Natural killer cell (primary cell): Measurements from ENCODE around the gene WASF2. TPM values are rescaled to one million over a fixed set of nuclear protein-coding genes. Genes with fewer than 3 reads are reported as not detected.
"Not testable (repeated sequence)": the region's sequence is repeated elsewhere in the genome, so short reads cannot be mapped to it uniquely, and the experiment has no call there.

Experiments
- ATAC-seq, 3 donors: fragments of 150-1000 bp in 2 of 3; fragments of 200-7000 bp in 1 of 3; cut with Tn5 transposase; 1 replicate in 1 of 3; 2 replicates in 2 of 3; pipeline ENCODE4 v1.10.0; 2021; ENCODE audit warnings: mild to moderate bottlenecking in 2 of 3, moderate library complexity in 2 of 3
- DNase-seq, 2 donors: peaks; one replicate each; pipeline versions ENCODE4 v3.0.0 to v3.0.0-alpha.2; 2013 to 2021; ENCODE audit warnings: mixed read lengths in 1 of 2
- H3K27ac ChIP-seq: one replicate; pipeline ENCODE4 v1.5.1; 2013; ENCODE audit warnings: mild to moderate bottlenecking, low read length
- H3K27me3 ChIP-seq: one replicate; pipeline ENCODE4 v1.6.1; 2013; ENCODE audit warnings: low read length; ENCODE audit not compliant: control insufficient read depth, insufficient read depth
- H3K36me3 ChIP-seq: one replicate; pipeline ENCODE4 v1.6.1; 2013; ENCODE audit warnings: low read length; ENCODE audit not compliant: control insufficient read depth, insufficient read depth
- H3K4me1 ChIP-seq: one replicate; pipeline ENCODE4 v1.6.1; 2013; ENCODE audit warnings: low read length; ENCODE audit not compliant: control insufficient read depth, insufficient read depth
- H3K4me3 ChIP-seq: one replicate; pipeline ENCODE4 v1.5.1; 2013; ENCODE audit warnings: low read length
- H3K9me3 ChIP-seq: one replicate; pipeline ENCODE4 v1.6.1; 2013; ENCODE audit warnings: low read length; ENCODE audit not compliant: control insufficient read depth, insufficient read depth
- H3K27ac Mint-ChIP-seq, 2 donors: one replicate each; pipeline ENCODE4 v1.8.0; 2022; ENCODE audit warnings: mild to moderate bottlenecking in 2 of 2, mixed read lengths in 2 of 2, moderate library complexity in 1 of 2
- H3K27me3 Mint-ChIP-seq, 2 donors: one replicate each; pipeline ENCODE4 v1.8.0; 2022; ENCODE audit warnings: low read depth in 2 of 2, mixed read lengths in 2 of 2
- H3K36me3 Mint-ChIP-seq: one replicate; pipeline ENCODE4 v1.8.0; 2022; ENCODE audit warnings: mixed read lengths
- H3K4me1 Mint-ChIP-seq, 2 donors: one replicate each; pipeline ENCODE4 v1.8.0; 2022; ENCODE audit warnings: mixed read lengths in 2 of 2
- H3K4me3 Mint-ChIP-seq: one replicate; pipeline ENCODE4 v1.8.0; 2022; ENCODE audit warnings: mild to moderate bottlenecking, moderate library complexity, mixed read lengths
- H3K9me3 Mint-ChIP-seq, 2 donors: one replicate each; pipeline ENCODE4 v1.8.0; 2022; ENCODE audit warnings: mixed read lengths in 2 of 2
- WGBS: methylation state at CpG from one replicate; pipeline ENCODE4 v1.1.7; 2013; ENCODE audit warnings: missing lambda C conversion rate; ENCODE audit not compliant: insufficient coverage; 5-methylcytosine and 5-hydroxymethylcytosine counted together
- intact Hi-C: fragments of 100-400 bp; cut with micrococcal nuclease; formaldehyde crosslinking; loops from one replicate; pipeline ENCODE4 v1.14.2; 2022
- total RNA-seq, 4 donors: library from RNA; stranded (reverse); fragments of 120-200 nt in 1 of 4; gene quantifications; one replicate each; pipeline versions ENCODE4 v1.2.3 to v1.2.4, GENCODE V29; 2013 to 2022
- TF ChIP-seq, protein P1 (sequence below): fragments of 200-600 bp; IDR thresholded peaks from one replicate; pipeline ENCODE4 v1.8.0; 2022; ENCODE audit warnings: antibody characterized with exemption

Gene WASF2, protein sequence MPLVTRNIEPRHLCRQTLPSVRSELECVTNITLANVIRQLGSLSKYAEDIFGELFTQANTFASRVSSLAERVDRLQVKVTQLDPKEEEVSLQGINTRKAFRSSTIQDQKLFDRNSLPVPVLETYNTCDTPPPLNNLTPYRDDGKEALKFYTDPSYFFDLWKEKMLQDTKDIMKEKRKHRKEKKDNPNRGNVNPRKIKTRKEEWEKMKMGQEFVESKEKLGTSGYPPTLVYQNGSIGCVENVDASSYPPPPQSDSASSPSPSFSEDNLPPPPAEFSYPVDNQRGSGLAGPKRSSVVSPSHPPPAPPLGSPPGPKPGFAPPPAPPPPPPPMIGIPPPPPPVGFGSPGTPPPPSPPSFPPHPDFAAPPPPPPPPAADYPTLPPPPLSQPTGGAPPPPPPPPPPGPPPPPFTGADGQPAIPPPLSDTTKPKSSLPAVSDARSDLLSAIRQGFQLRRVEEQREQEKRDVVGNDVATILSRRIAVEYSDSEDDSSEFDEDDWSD
- total RNA-seq, result 100 to 1,000 TPM; 137 to 153 (median 143) TPM
- 34.3 TPM for total RNA-seq (2013)

DNA sequence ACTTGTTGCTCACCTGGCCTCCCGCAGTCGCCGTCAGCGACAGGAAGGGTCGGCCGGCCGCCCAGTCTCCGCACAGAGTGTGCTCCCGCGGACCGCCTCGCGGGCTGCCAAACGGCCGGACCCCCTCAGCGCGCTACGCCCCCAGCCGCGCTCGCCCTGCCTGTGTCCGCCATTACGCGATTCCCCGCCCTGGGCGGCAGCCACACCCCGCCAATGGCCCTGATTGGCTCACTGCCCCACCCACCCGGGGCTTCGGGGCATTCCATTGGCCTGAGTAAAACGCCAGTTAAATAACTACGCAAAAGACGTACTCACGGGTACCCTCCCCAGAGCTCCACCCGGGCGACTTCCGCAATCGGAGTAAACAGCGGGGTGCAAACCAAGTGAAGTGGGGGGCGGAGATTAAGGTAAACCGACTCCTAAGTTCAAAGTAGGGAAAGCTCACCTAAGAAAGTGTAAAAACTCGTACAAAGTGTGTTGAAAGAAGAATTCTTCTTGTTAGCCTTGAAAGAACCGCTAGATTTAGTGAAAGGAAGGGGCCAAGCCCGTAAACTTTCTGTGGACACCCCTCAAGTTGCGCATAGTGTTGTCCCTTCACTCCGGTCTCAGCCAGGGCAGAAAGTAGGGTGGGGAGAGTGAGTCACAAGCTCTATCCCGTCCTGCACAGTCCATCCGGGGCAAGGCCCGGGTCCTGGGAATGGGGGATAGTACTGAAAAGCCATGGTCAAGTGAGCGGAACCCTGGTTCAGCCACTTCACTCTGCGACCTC is at the start of gene WASF2:
WASF2 (minus strand) TSS at position 195 of the 769 bp plus-strand sequence. CDS start 61,277 bp downstream, outside the sequence.
- Histone ChIP-seq H3K27ac (peak within 1 kb of the TSS; percentile 89), H3K4me3 (peak within 1 kb of the TSS; percentile 97), H3K4me1 (peaks cover 31% of the 10 kb centered on the region), H3K27me3 (no peaks in the 10 kb centered on the region), H3K9me3 (no peaks in the 10 kb centered on the region), H3K36me3 (no peaks in the 10 kb centered on the region)
- no peaks in the 10 kb centered on the region for H3K36me3 Mint-ChIP-seq
- peak within 1 kb of the TSS; percentile 99 for H3K4me3 Mint-ChIP-seq
- ATAC-seq (peak; percentile 92 to 99 (median 94)), DNase-seq (peak; percentile 95 to 98)
- peaks cover 27 to 29% of the 10 kb centered on the region in 2 donors for H3K4me1 Mint-ChIP-seq
- intact Hi-C loops, result loop anchor here (5.0 kb wide), 2 partner anchors 73 to 117 kb away; no protein-coding TSS in a partner anchor
- under 1% methylated on average over 50 of the region's 50 CpGs for WGBS
- peak within 1 kb of the TSS; percentile 98 to 99 for H3K27ac Mint-ChIP-seq
- TF ChIP-seq, protein P1, sequence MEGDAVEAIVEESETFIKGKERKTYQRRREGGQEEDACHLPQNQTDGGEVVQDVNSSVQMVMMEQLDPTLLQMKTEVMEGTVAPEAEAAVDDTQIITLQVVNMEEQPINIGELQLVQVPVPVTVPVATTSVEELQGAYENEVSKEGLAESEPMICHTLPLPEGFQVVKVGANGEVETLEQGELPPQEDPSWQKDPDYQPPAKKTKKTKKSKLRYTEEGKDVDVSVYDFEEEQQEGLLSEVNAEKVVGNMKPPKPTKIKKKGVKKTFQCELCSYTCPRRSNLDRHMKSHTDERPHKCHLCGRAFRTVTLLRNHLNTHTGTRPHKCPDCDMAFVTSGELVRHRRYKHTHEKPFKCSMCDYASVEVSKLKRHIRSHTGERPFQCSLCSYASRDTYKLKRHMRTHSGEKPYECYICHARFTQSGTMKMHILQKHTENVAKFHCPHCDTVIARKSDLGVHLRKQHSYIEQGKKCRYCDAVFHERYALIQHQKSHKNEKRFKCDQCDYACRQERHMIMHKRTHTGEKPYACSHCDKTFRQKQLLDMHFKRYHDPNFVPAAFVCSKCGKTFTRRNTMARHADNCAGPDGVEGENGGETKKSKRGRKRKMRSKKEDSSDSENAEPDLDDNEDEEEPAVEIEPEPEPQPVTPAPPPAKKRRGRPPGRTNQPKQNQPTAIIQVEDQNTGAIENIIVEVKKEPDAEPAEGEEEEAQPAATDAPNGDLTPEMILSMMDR, result no peak
- H3K27me3 Mint-ChIP-seq, result no peaks in the 10 kb centered on the region
- H3K9me3 Mint-ChIP-seq, result no peaks in the 10 kb centered on the region

DNA sequence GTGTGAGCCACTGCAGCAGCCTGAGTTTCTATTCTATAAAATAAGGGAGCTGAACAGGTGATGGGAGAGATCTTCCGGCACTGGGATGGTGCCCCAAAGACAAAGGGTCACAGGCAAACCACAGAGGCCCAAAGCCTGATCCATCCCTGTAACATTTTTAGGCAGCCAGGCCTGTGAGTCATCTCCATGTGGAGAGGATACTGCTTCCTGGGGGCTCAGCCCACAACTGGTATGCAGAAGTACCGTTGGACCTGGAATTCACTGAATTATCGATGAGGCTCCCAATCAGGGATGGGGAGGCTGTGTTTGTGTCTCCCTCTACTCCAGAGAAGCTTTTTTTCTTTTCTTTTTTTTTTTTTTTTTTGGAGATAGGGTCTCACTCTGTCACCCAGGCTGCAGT is 48.8 kb upstream of the WASF2 start:
- Histone ChIP-seq H3K36me3 (peaks cover 3% of the 10 kb centered on the region), H3K27me3 (no peaks in the 10 kb centered on the region), H3K4me3 (no peak overlapping the region), H3K27ac (no peak overlapping the region), H3K9me3 (no peaks in the 10 kb centered on the region), H3K4me1 (no peaks in the 10 kb centered on the region)
- Mint-ChIP-seq H3K9me3 (no peaks in the 10 kb centered on the region), H3K27me3 (no peaks in the 10 kb centered on the region), H3K4me1 (peaks cover 7 to 21% of the 10 kb centered on the region in 2 donors), H3K36me3 (no peaks in the 10 kb centered on the region), H3K27ac (no peak overlapping the region), H3K4me3 (no peak overlapping the region)
- TF ChIP-seq, protein P1, result no peak
- 85% methylated on average over 3 of the region's 3 CpGs for WGBS
- DNase-seq (no peak), ATAC-seq (no peak)
- intact Hi-C loops, result no loop called here

DNA sequence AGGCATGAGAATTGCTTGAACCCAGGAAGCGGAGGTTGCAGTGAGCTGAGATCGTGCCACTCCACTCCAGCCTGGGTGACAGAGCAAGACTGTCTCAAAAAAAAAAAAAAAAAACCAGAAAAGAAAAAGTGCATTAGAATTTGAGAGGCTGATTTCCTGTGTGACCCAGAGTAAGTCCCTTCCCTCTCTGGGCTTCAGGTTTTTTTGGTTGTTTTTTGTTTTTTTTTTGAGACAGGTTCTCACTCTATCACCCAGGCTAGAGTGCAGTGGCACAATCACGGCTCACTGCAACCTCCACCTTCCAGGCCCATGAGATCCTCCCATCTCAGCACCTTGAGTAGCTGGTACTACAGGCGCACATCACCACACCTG is 48.3 kb upstream of the WASF2 start:
- H3K27me3 ChIP-seq, H3K27ac ChIP-seq, H3K4me1 ChIP-seq, intact Hi-C loops, DNase-seq, H3K27me3 Mint-ChIP-seq, H3K4me3 ChIP-seq, H3K36me3 Mint-ChIP-seq, H3K36me3 ChIP-seq, H3K4me3 Mint-ChIP-seq, H3K9me3 Mint-ChIP-seq, H3K9me3 ChIP-seq: not testable (repeated sequence)
- ATAC-seq, result peak in 2 of 3 donors; percentile 46 to 49
- peaks cover 7 to 21% of the 10 kb centered on the region in 2 donors for H3K4me1 Mint-ChIP-seq
- 71% methylated on average over 4 of the region's 4 CpGs for WGBS
- H3K27ac Mint-ChIP-seq, result peak overlapping the region in 1 of 2 donors; percentile 6

DNA sequence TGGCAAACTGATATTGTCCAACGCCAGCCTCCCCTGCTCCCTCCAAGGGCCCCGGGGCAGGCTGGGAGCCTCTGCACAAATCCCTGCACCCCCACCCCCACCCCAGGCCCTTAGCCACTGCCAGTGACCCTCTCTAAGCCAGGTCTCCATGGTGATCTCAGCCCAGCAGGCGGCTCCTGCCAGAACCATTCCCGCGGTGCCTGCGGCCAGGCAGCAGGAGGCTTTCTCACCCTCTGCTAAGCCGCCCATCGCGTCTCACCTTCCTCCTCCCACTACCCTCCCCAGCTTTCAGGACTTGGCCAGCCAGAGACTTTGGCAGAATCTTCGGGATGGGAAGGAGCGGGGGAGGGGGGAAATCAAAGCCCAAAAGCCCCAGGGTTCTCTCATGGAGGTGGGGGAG is 46.8 kb upstream of the WASF2 start:
- no peak for DNase-seq
- no peak overlapping the region for H3K27ac ChIP-seq

More for the DNA sequence above, 46.8 kb upstream of the WASF2 start:
- Histone ChIP-seq H3K4me3 (no peak overlapping the region), H3K4me1 (no peaks in the 10 kb centered on the region), H3K9me3 (no peaks in the 10 kb centered on the region), H3K36me3 (peaks cover 3% of the 10 kb centered on the region), H3K27me3 (no peaks in the 10 kb centered on the region)
- Mint-ChIP-seq H3K36me3 (no peaks in the 10 kb centered on the region), H3K4me3 (no peak overlapping the region), H3K4me1 (peaks cover 7 to 28% of the 10 kb centered on the region in 2 donors), H3K9me3 (no peaks in the 10 kb centered on the region), H3K27me3 (no peaks in the 10 kb centered on the region), H3K27ac (no peak overlapping the region)
- intact Hi-C loops, result no loop called here
- TF ChIP-seq, protein P1, result no peak
- no peak for ATAC-seq
- 93% methylated on average over 11 of the region's 11 CpGs for WGBS
